ENCODE measurements around the gene PLXNA2. TPM values are rescaled to one million over a fixed set of nuclear protein-coding genes. Genes with fewer than 3 reads are reported as not detected.

Gene PLXNA2
- total RNA-seq, 4 donors from 2014 or later, result 12.2 to 45.7 (median 21.8) TPM

DNA sequence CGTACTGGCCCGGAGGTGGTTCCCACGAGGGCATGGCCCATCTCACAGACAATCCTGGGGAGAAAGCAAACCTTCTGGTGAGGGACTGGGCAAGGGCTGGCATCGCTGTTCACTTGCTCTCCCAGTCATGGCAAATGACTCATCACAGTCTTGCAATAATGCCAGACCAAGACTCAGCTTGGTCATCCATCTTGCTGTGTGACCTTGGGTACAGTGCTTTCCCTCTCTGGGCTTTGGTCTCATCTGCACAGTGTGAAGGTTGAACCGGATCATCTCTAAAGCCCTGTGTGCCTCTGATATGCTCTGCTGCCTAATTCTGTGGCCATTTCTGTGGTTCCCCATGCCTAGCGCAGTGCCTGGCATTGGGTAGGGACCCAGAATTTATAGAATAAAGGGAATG, 189.7 kb downstream of the PLXNA2 start:
- intact Hi-C loops (cut with DNase I), result no loop called here
- Histone ChIP-seq H3K27ac (no peak overlapping the region), H3K4me1 (peaks cover 12 to 13% of the 10 kb centered on the region in 2 donors), H3K36me3 (peaks cover 0 to 24% of the 10 kb centered on the region in 2 donors), H3K4me3 (replicated peaks in 1 of 3) (no peak overlapping the region), H3K9me3 (no peaks in the 10 kb centered on the region), H3K27me3 (no peaks in the 10 kb centered on the region)
- TF ChIP-seq CTCF (IDR thresholded peaks at IDR 0.05) (no peak), POLR2A (IDR thresholded peaks at IDR 0.05) (no peak)
- WGBS, 2 donors, result 95 to 98% methylated on average over 6 of the region's 6 CpGs
- DNase-seq, result no peak

GRCh38 chr1:208053661-208054060, 190.5 kb downstream of the PLXNA2 start:
- DNase-seq, result no peak
- no peaks in the 10 kb centered on the region for H3K27me3 ChIP-seq
- 87 to 97% methylated on average over 7 of the region's 7 CpGs for WGBS, 2 donors
- intact Hi-C loops (cut with DNase I), result no loop called here
- H3K36me3 ChIP-seq, result peaks cover 0 to 24% of the 10 kb centered on the region in 2 donors
- H3K9me3 ChIP-seq, result no peaks in the 10 kb centered on the region
- no peak overlapping the region for H3K27ac ChIP-seq
- no peak for TF ChIP-seq POLR2A (IDR thresholded peaks at IDR 0.05)
- TF ChIP-seq CTCF (IDR thresholded peaks at IDR 0.05), result no peak
- H3K4me1 ChIP-seq, result peaks cover 5 to 6% of the 10 kb centered on the region in 2 donors
- H3K4me3 ChIP-seq (replicated peaks in 1 of 3), result no peak overlapping the region

GRCh38 chr1:208052926-208053407, 191.2 kb downstream of the PLXNA2 start:
- TF ChIP-seq CTCF (IDR thresholded peaks at IDR 0.05), result no peak
- TF ChIP-seq POLR2A (IDR thresholded peaks at IDR 0.05), result no peak
- H3K4me3 ChIP-seq (replicated peaks in 1 of 3), result no peak overlapping the region
- intact Hi-C loops (cut with DNase I), result no loop called here
- no peaks in the 10 kb centered on the region for H3K9me3 ChIP-seq
- H3K27ac ChIP-seq, result no peak overlapping the region
- WGBS, 2 donors, result 96 to 97% methylated on average over 3 of the region's 3 CpGs
- DNase-seq, result no peak
- peaks cover 0 to 24% of the 10 kb centered on the region in 2 donors for H3K36me3 ChIP-seq
- no peaks in the 10 kb centered on the region for H3K27me3 ChIP-seq
- H3K4me1 ChIP-seq, result peaks cover 0 to 7% of the 10 kb centered on the region in 2 donors

GRCh38 chr1:208052135-208052534, 192.0 kb downstream of the PLXNA2 start:
- H3K36me3 ChIP-seq, result peaks cover 0 to 24% of the 10 kb centered on the region in 2 donors
- H3K27me3 ChIP-seq, result no peaks in the 10 kb centered on the region
- no peak overlapping the region for H3K4me3 ChIP-seq (replicated peaks in 1 of 3)
- 95 to 96% methylated on average over 8 of the region's 8 CpGs for WGBS, 2 donors
- no peak overlapping the region for H3K27ac ChIP-seq
- H3K4me1 ChIP-seq, result peaks cover 8 to 15% of the 10 kb centered on the region in 2 donors
- no peaks in the 10 kb centered on the region for H3K9me3 ChIP-seq
- intact Hi-C loops (cut with DNase I), result no loop called here
- no peak for DNase-seq
- no peak for TF ChIP-seq CTCF (IDR thresholded peaks at IDR 0.05)
- TF ChIP-seq POLR2A (IDR thresholded peaks at IDR 0.05), result no peak

GRCh38 chr1:208051651-208052050, 192.5 kb downstream of the PLXNA2 start:
- 94 to 95% methylated on average over 3 of the region's 3 CpGs for WGBS, 2 donors
- TF ChIP-seq CTCF (IDR thresholded peaks at IDR 0.05), result no peak
- TF ChIP-seq POLR2A (IDR thresholded peaks at IDR 0.05), result no peak

More at GRCh38 chr1:208051651-208052050, 192.5 kb downstream of the PLXNA2 start:
- Histone ChIP-seq H3K4me1 (peaks cover 13 to 20% of the 10 kb centered on the region in 2 donors), H3K9me3 (no peaks in the 10 kb centered on the region), H3K4me3 (replicated peaks in 1 of 3) (no peak overlapping the region), H3K27me3 (no peaks in the 10 kb centered on the region), H3K36me3 (peaks cover 0 to 24% of the 10 kb centered on the region in 2 donors), H3K27ac (no peak overlapping the region)
- intact Hi-C loops (cut with DNase I), result no loop called here
- DNase-seq, result no peak
